MM.1S (cell line): Measurements from ENCODE around the gene DDC.

Experiments
- DNase-seq: peaks from one replicate; pipeline ENCODE4 v3.0.0-alpha.2; 2015
- H2AFZ ChIP-seq: fragments of 300-600 bp; sonication (generic); 2 replicates; pipeline ENCODE4 v1.6.0; 2016; ENCODE audit warnings: antibody characterized with exemption, low read length
- H3F3A ChIP-seq: fragments of 300-600 bp; sonication (generic); 2 replicates; pipeline ENCODE4 v1.6.1; 2016; ENCODE audit warnings: mild to moderate bottlenecking, antibody characterized with exemption, low read length, moderate library complexity, mixed read lengths; ENCODE audit not compliant: insufficient read depth
- H3K27ac ChIP-seq: fragments of 300-600 bp; sonication (generic); 2 replicates; pipeline ENCODE4 v1.5.1; 2016; ENCODE audit warnings: mild to moderate bottlenecking, low read length
- H3K27me3 ChIP-seq: fragments of 300-600 bp; sonication (generic); replicated peaks from 2 replicates; pipeline ENCODE4 v1.6.0; 2016; ENCODE audit warnings: low read length; ENCODE audit not compliant: insufficient read depth
- H3K36me3 ChIP-seq: fragments of 300-600 bp; sonication (generic); replicated peaks from 2 replicates; pipeline ENCODE4 v1.6.1; 2016; ENCODE audit warnings: mild to moderate bottlenecking, low read length, mixed read lengths; ENCODE audit not compliant: insufficient read depth
- H3K4me1 ChIP-seq: fragments of 300-600 bp; sonication (generic); 2 replicates; pipeline ENCODE4 v1.6.1; 2016; ENCODE audit warnings: low read length, mixed read lengths
- H3K4me2 ChIP-seq: fragments of 300-600 bp; sonication (generic); 2 replicates; pipeline ENCODE4 v1.6.0; 2016; ENCODE audit warnings: low read depth, low read length
- H3K4me3 ChIP-seq: fragments of 300-600 bp; sonication (generic); 2 replicates; pipeline ENCODE4 v1.5.1; 2016; ENCODE audit warnings: low read length, mixed read lengths
- H3K79me2 ChIP-seq: fragments of 300-600 bp; sonication (generic); 2 replicates; pipeline ENCODE4 v1.6.1; 2016; ENCODE audit warnings: mixed run types, low read length, mixed read lengths
- H3K9ac ChIP-seq: fragments of 300-600 bp; sonication (generic); 2 replicates; pipeline ENCODE4 v1.6.1; 2016; ENCODE audit warnings: low read length, mixed read lengths
- H3K9me2 ChIP-seq: fragments of 300-600 bp; sonication (generic); replicated peaks from 2 replicates; pipeline ENCODE4 v1.6.1; 2016; ENCODE audit warnings: mild to moderate bottlenecking, low read length, mixed read lengths; ENCODE audit not compliant: insufficient read depth
- H3K9me3 ChIP-seq: fragments of 300-600 bp; sonication (generic); replicated peaks from 2 replicates; pipeline ENCODE4 v1.6.1; 2016; ENCODE audit warnings: mild to moderate bottlenecking, low read length, mixed read lengths; ENCODE audit not compliant: insufficient read depth
- H4K20me1 ChIP-seq: fragments of 300-600 bp; sonication (generic); 2 replicates; pipeline ENCODE4 v1.6.1; 2016; ENCODE audit warnings: mild to moderate bottlenecking, low read length, moderate library complexity, mixed read lengths; ENCODE audit not compliant: insufficient read depth
- EZH2 ChIP-seq: fragments of 300-600 bp; sonication (generic); optimal IDR thresholded peaks from 2 replicates; pipeline ENCODE3; 2017; ENCODE audit warnings: low read depth, mild to moderate bottlenecking, antibody characterized with exemption, low read length, mixed read lengths
- EZH2phosphoT487 ChIP-seq: fragments of 300-600 bp; sonication (generic); IDR thresholded peaks from 2 replicates; pipeline ENCODE4 v1.6.1; 2018; ENCODE audit warnings: antibody characterized with exemption, low read length
- TF ChIP-seq, protein P1 (sequence below): fragments of 300-600 bp; sonication (generic); IDR thresholded peaks from 2 replicates; pipeline ENCODE4 v1.5.1; 2016; ENCODE audit warnings: antibody characterized with exemption, low read length, mixed read lengths

DDC gene

DNA sequence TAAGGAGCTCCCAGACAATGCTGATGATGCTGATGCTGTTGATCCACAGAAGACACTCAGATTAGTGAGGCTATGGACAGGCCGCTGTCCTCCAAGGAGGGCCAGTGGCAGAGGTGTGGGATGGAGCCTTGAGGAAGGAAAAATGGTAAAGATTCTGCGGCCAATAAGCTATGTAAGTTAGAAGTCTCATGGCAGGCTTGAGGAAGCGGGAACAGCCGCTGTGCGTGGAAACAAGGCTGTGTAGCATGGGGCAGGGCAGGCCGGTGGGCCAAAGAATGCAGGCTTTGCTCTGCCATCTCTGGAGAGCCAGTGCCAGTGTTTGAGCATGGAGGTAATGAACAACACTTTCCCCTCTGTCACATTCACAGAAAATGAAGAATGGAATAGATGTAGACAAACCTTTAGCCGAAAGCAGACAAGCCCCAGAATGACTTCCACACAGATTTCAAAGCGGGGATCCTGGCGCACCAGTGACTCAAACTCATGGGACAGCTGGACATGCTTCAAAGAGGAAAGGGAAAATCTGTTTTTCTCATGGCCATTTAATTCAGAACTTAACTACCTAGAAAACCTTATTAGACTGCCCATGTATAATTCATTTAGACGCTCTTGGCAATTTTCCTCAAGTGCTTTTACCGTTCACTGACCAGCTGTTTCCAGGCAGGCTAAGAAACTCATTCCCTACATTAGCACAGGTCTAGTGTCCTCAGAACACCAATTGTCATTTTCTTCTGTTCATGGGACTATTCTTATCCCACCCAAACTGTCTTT lies 98.2 kb downstream of the DDC start:
- no peak overlapping the region for H3K4me2 ChIP-seq
- TF ChIP-seq, protein P1, sequence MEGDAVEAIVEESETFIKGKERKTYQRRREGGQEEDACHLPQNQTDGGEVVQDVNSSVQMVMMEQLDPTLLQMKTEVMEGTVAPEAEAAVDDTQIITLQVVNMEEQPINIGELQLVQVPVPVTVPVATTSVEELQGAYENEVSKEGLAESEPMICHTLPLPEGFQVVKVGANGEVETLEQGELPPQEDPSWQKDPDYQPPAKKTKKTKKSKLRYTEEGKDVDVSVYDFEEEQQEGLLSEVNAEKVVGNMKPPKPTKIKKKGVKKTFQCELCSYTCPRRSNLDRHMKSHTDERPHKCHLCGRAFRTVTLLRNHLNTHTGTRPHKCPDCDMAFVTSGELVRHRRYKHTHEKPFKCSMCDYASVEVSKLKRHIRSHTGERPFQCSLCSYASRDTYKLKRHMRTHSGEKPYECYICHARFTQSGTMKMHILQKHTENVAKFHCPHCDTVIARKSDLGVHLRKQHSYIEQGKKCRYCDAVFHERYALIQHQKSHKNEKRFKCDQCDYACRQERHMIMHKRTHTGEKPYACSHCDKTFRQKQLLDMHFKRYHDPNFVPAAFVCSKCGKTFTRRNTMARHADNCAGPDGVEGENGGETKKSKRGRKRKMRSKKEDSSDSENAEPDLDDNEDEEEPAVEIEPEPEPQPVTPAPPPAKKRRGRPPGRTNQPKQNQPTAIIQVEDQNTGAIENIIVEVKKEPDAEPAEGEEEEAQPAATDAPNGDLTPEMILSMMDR, result no peak
- no peak for TF ChIP-seq EZH2
- no peak for TF ChIP-seq EZH2phosphoT487
- no peak for DNase-seq
- no peaks in the 10 kb centered on the region for H3K79me2 ChIP-seq
- H3K4me3 ChIP-seq, result no peak overlapping the region
- H4K20me1 ChIP-seq, result no peaks in the 10 kb centered on the region
- no peaks in the 10 kb centered on the region for H3K27me3 ChIP-seq
- peaks cover 8% of the 10 kb centered on the region; the same call in 1 of the 2 replicates for H3K4me1 ChIP-seq
- no peak overlapping the region for H3K9ac ChIP-seq
- H3K27ac ChIP-seq, result no peak overlapping the region
- H3K9me2 ChIP-seq, result no peaks in the 10 kb centered on the region
- no peaks in the 10 kb centered on the region for H3F3A ChIP-seq
- H3K9me3 ChIP-seq, result no peaks in the 10 kb centered on the region
- H2AFZ ChIP-seq, result no peak overlapping the region
- H3K36me3 ChIP-seq, result no peaks in the 10 kb centered on the region

DNA sequence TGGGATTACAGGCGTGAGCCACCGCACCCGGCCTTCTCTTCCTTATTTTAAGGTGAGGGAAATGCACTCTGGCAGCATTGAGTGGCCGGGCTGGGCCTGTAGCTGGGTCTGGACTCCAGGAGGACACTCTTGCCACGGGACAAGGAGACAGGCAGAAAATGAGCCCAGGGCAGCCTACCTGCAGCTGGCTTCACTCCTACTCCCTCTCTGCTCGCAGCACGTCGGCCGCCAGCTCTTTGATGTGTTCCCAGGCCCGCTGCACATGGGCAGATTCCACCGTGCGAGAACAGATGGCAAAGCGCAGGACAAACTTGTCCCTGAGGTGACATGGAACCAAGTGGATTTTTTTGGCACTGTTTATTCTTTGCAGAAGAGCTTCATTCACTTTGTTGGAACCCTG lies 102.2 kb downstream of the DDC start:
- H3K79me2 ChIP-seq, result no peaks in the 10 kb centered on the region
- no peak overlapping the region for H3K4me2 ChIP-seq
- H3K4me3 ChIP-seq, result no peak overlapping the region
- no peak overlapping the region for H2AFZ ChIP-seq
- no peak for TF ChIP-seq EZH2
- TF ChIP-seq EZH2phosphoT487, result no peak
- TF ChIP-seq, protein P1, result no peak
- H3K27ac ChIP-seq, result no peak overlapping the region
- no peak for DNase-seq
- H4K20me1 ChIP-seq, result no peaks in the 10 kb centered on the region
- H3K27me3 ChIP-seq, result no peaks in the 10 kb centered on the region
- no peaks in the 10 kb centered on the region for H3K9me3 ChIP-seq
- H3F3A ChIP-seq, result no peaks in the 10 kb centered on the region
- no peaks in the 10 kb centered on the region for H3K36me3 ChIP-seq
- H3K4me1 ChIP-seq, result peaks cover 5% of the 10 kb centered on the region; the same call in 1 of the 2 replicates
- no peaks in the 10 kb centered on the region for H3K9me2 ChIP-seq
- no peak overlapping the region for H3K9ac ChIP-seq

GRCh38 chr7:50462361-50462760 lies 102.8 kb downstream of the DDC start:
- H3K4me1 ChIP-seq, result no peaks in the 10 kb centered on the region
- H3K36me3 ChIP-seq, result no peaks in the 10 kb centered on the region
- no peak overlapping the region for H3K4me3 ChIP-seq
- H3K27me3 ChIP-seq, result no peaks in the 10 kb centered on the region
- TF ChIP-seq, protein P1, result no peak
- TF ChIP-seq EZH2 (no peak), EZH2phosphoT487 (no peak)
- H3K79me2 ChIP-seq, result no peaks in the 10 kb centered on the region
- H2AFZ ChIP-seq, result no peak overlapping the region
- no peaks in the 10 kb centered on the region for H4K20me1 ChIP-seq
- no peak for DNase-seq
- H3K4me2 ChIP-seq, result no peak overlapping the region
- no peaks in the 10 kb centered on the region for H3F3A ChIP-seq
- no peak overlapping the region for H3K9ac ChIP-seq
- H3K27ac ChIP-seq, result no peak overlapping the region
- no peaks in the 10 kb centered on the region for H3K9me3 ChIP-seq
- H3K9me2 ChIP-seq, result no peaks in the 10 kb centered on the region
